Measurements from ENCODE around the gene MTHFD2L.

DNA sequence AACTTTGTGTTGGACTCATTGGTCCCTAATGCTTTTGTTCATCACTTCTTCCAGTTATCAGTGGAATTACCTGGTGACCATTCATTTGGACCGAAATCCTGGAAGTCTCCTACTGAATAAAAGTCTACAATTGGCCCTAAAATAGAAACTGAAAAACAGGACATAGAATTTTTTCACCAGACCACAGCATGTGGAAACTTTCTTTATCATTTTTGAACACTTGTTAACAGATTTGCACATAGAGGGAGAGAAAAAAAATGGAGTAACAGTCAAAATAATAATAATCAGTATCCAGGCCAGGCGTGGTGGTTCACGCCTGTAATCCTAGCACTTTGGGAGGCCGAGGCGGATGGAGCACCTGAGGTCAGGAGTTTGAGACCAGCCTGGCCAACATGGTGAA, 157.5 kb downstream of the MTHFD2L start:
- no peak for TF ChIP-seq POLR2A (IDR thresholded peaks at IDR 0.05)
- TF ChIP-seq CTCF (IDR thresholded peaks at IDR 0.05) = no peak

Data from testis (tissue), 2 donors.